GM12878 (cell line): ENCODE data around the gene CFAP61. TPM values are rescaled to one million over a fixed set of nuclear protein-coding genes. Genes with fewer than 3 reads are reported as not detected.

Experiments
- ATAC-seq: fragments of 200-7000 bp; cut with Tn5 transposase; 3 replicates; pipeline ENCODE4 v1.9.1; 2020; ENCODE audit warnings: mild to moderate bottlenecking, moderate library complexity
- BruUV-seq: library from RNA; stranded (reverse); fragments of 400-500 nt; replicated peaks from 2 replicates; lab custom pipeline; 2021; lab: Mats Ljungman, UMichigan
- CTCF ChIA-PET: fragments of 300-600 bp; sonication (Branson Sonifier 250); formaldehyde crosslinking; extraction: SDS; loops from one replicate; lab custom pipeline; 2021; ENCODE audit warnings: inconsistent platforms; lab: Yijun Ruan, JAX
- POLR2A ChIA-PET: fragments of 350-600 bp; formaldehyde crosslinking; extraction: SDS; loops from one replicate; lab custom pipeline; 2021; ENCODE audit warnings: inconsistent platforms; lab: Charles Lee
- RAD21 ChIA-PET: fragments of 300-600 bp; sonication (Branson Sonifier 250); formaldehyde crosslinking; loops from one replicate; lab custom pipeline; 2023; ENCODE audit warnings: antibody characterized with exemption; ENCODE audit not compliant: unreplicated experiment; lab: Charles Lee
- SMC1A ChIA-PET: fragments of 300-600 bp; sonication (Branson Sonifier 250); formaldehyde crosslinking; loops from one replicate; lab custom pipeline; 2023; ENCODE audit not compliant: unreplicated experiment, uncharacterized antibody; lab: Charles Lee
- DNase-seq: peaks from one replicate; pipeline ENCODE4 v3.0.0-alpha.2; 2011; ENCODE audit warnings: low read depth, low spot score
- FAIRE-seq: peaks from 3 replicates; lab custom pipeline; 2011; peaks lifted over from hg19 to GRCh38; lab: Jason Lieb, UNC
- H2AFZ ChIP-seq: 2 replicates; pipeline ENCODE4 v1.6.0; 2011; ENCODE audit warnings: low read depth, low read length, control low read depth; ENCODE audit not compliant: control insufficient read depth
- H3K27ac ChIP-seq: 2 replicates; pipeline ENCODE4 v1.5.1; 2011; ENCODE audit warnings: control low read depth; ENCODE audit not compliant: control insufficient read depth, insufficient read depth
- H3K27me3 ChIP-seq, 2 experiments: replicated peaks in 1 of 2; 2 replicates each; pipeline versions ENCODE4 v1.6.0 to v1.6.1; 2011; ENCODE audit warnings: low read length in 1 of 2; ENCODE audit not compliant: control insufficient read depth in 2 of 2, insufficient read depth in 2 of 2
- H3K36me3 ChIP-seq, 2 experiments: 2 replicates each; pipeline ENCODE4 v1.5.1; 2011; ENCODE audit warnings: low read length in 1 of 2; ENCODE audit not compliant: control insufficient read depth in 2 of 2, insufficient read depth in 2 of 2
- H3K4me1 ChIP-seq: 2 replicates; pipeline ENCODE4 v1.6.1; 2011; ENCODE audit warnings: mild to moderate bottlenecking, low read length, moderate library complexity, mixed read lengths; ENCODE audit not compliant: control insufficient read depth, insufficient read depth
- H3K4me2 ChIP-seq: 2 replicates; pipeline ENCODE4 v1.6.0; 2011; ENCODE audit warnings: control low read depth; ENCODE audit not compliant: control insufficient read depth, insufficient read depth
- H3K4me3 ChIP-seq: fragments of 200-600 bp; sonication (generic); 2 replicates; pipeline ENCODE4 v1.5.1; 2016
- H3K79me2 ChIP-seq: 2 replicates; pipeline ENCODE4 v1.6.0; 2011; ENCODE audit warnings: low read length; ENCODE audit not compliant: control insufficient read depth, insufficient read depth
- H3K9ac ChIP-seq: 2 replicates; pipeline ENCODE4 v1.8.0; 2011; ENCODE audit warnings: low read length, control low read depth, mixed read lengths; ENCODE audit not compliant: control insufficient read depth, insufficient read depth
- H3K9me3 ChIP-seq: replicated peaks from 3 replicates; pipeline ENCODE4 v1.5.1; 2011; ENCODE audit warnings: mild to moderate bottlenecking, low read length; ENCODE audit not compliant: control insufficient read depth, insufficient read depth
- H4K20me1 ChIP-seq: 2 replicates; pipeline ENCODE4 v1.6.0; 2011; ENCODE audit not compliant: control insufficient read depth, insufficient read depth
- BCL11A ChIP-seq: IDR thresholded peaks from 2 replicates; pipeline ENCODE4 v1.6.1; 2011; ENCODE audit warnings: low read depth, low read length
- BHLHE40 ChIP-seq, 2 experiments: fragments of 450-650 bp in 1 of 2; IDR thresholded peaks; 2 replicates each; pipeline ENCODE4 v1.6.1; 2011 to 2017; ENCODE audit warnings: low read depth in 2 of 2, borderline replicate concordance in 1 of 2, improper control_type of control experiment in 1 of 2, low read length in 1 of 2, mild to moderate bottlenecking in 1 of 2
- CHD1 ChIP-seq: IDR thresholded peaks from 2 replicates; pipeline ENCODE4 v1.6.1; 2012; ENCODE audit warnings: low read depth, low read length, improper control_type of control experiment
- CHD2 ChIP-seq: IDR thresholded peaks from 2 replicates; pipeline ENCODE4 v1.6.1; 2011; ENCODE audit warnings: low read depth, low read length, improper control_type of control experiment, borderline replicate concordance
- E2F4 ChIP-seq: IDR thresholded peaks from 2 replicates; pipeline ENCODE4 v1.6.1; 2012; ENCODE audit warnings: low read depth, low read length, improper control_type of control experiment
- FOS ChIP-seq: IDR thresholded peaks from 3 replicates; pipeline ENCODE4 v1.6.1; 2011; ENCODE audit warnings: borderline replicate concordance; ENCODE audit not compliant: insufficient read length; ENCODE audit errors: extremely low read depth
- HCFC1 ChIP-seq: fragments of 150-350 bp; IDR thresholded peaks from 2 replicates; pipeline ENCODE4 v1.6.1; 2014; ENCODE audit warnings: low read length
- RELA ChIP-seq: fragments of 450-650 bp; IDR thresholded peaks from 2 replicates; pipeline ENCODE4 v1.8.0; 2014; ENCODE audit warnings: borderline replicate concordance; ENCODE audit not compliant: partially characterized antibody
- RFX5 ChIP-seq: IDR thresholded peaks from 2 replicates; pipeline ENCODE4 v1.6.1; 2011; ENCODE audit warnings: low read depth, low read length, improper control_type of control experiment
- SREBF1 ChIP-seq: IDR thresholded peaks from 2 replicates; pipeline ENCODE4 v1.6.1; 2012; ENCODE audit warnings: mild to moderate bottlenecking, low read length
- TBL1XR1 ChIP-seq: IDR thresholded peaks from 2 replicates; pipeline ENCODE4 v1.6.1; 2012; ENCODE audit warnings: low read depth, low read length, improper control_type of control experiment
- TCF3 ChIP-seq: IDR thresholded peaks from 2 replicates; pipeline ENCODE4 v1.6.1; 2012; ENCODE audit warnings: low read depth, mild to moderate bottlenecking, low read length, borderline replicate concordance; ENCODE audit not compliant: insufficient read depth
- TCF7 ChIP-seq: IDR thresholded peaks from 2 replicates; pipeline ENCODE4 v1.6.1; 2014; ENCODE audit warnings: antibody characterized with exemption, borderline replicate concordance
- ZNF217 ChIP-seq: fragments of 450-650 bp; IDR thresholded peaks from 2 replicates; pipeline ENCODE4 v1.6.1; 2017; ENCODE audit warnings: antibody characterized with exemption, mild to moderate bottlenecking
- ZNF274 ChIP-seq: IDR thresholded peaks from one replicate; pipeline ENCODE4 v1.8.0; 2011; ENCODE audit not compliant: insufficient read length, insufficient read depth
- WGBS: methylation state at CpG from one replicate; pipeline ENCODE4 v1.1.6; 2016; ENCODE audit warnings: low lambda C conversion rate; ENCODE audit not compliant: insufficient replicate concordance, insufficient coverage; ENCODE audit errors: missing lambda C conversion rate; 5-methylcytosine and 5-hydroxymethylcytosine counted together
- in situ Hi-C: fragments of 300-500 bp; cut with MboI; formaldehyde crosslinking; loops from 9 replicates; pipeline ENCODE4 v1.14.3; 2018; ENCODE audit warnings: mixed read lengths
- intact Hi-C: fragments of 100-400 bp; cut with micrococcal nuclease; formaldehyde crosslinking; loops from one replicate; pipeline ENCODE4 v1.14.2; 2022; ENCODE audit not compliant: unreplicated experiment
- polyA plus RNA-seq, 11 experiments: library from polyadenylated mRNA; depleted of rRNA in 4 of 11; unstranded in 6 of 11; stranded (reverse) in 5 of 11; fragments of >200 nt; fragmentation: Nextera tagmentation in 4 of 11; fragmentation: Illumina TruSeq in 1 of 11; extraction: Ambion mirVana in 4 of 11; extraction: Trizol in 1 of 11; gene quantifications; 1 replicate in 1 of 11; 2 replicates in 10 of 11; pipeline versions ENCODE4 v1.2.1 to v1.2.3, GENCODE V29; 2011 to 2016; ENCODE audit warnings: inconsistent platforms in 2 of 11, missing spikeins in 2 of 11, low read depth in 1 of 11
- total RNA-seq, 4 experiments: library from RNA; depleted of rRNA in 3 of 4; stranded (reverse); fragments of >200 nt in 3 of 4; fragmentation: Illumina TruSeq in 1 of 4; extraction: Trizol in 1 of 4; gene quantifications; 2 replicates each; pipeline versions ENCODE4 v1.2.1 to v1.2.3, GENCODE V29; 2013 to 2021

CFAP61 gene
- total and polyA plus RNA-seq, 10 of the 15 experiments (the other 5 are each of a cell fraction or from before 2014, with no cell fraction given): 0.11 to 0.41 (median 0.24) TPM; not detected in 7

GRCh38 chr20:20297752-20298151 lies 245.4 kb downstream of the CFAP61 start:
- BruUV-seq: no TSS peak
- H3K9me3 ChIP-seq: no peaks in the 10 kb centered on the region; the same call in 2 of the 3 replicates
- no peaks in the 10 kb centered on the region for H3K27me3 ChIP-seq
- intact Hi-C loops: no loop called here
- TF ChIP-seq CHD2 (no peak), BCL11A (no peak), RFX5 (no peak), CHD1 (no peak), SREBF1 (no peak), HCFC1 (no peak), RELA (no peak), TCF7 (no peak)
- TF ChIP-seq, all 136 proteins: peak for 0
- H3K4me3 ChIP-seq: no peak overlapping the region
- DNase-seq: no peak
- ChIA-PET CTCF (no interaction called here), POLR2A (no interaction called here), SMC1A (no interaction called here), RAD21 (no interaction called here)
- no peaks in the 10 kb centered on the region for H3K79me2 ChIP-seq
- no peak overlapping the region for H3K27ac ChIP-seq
- no peak overlapping the region for H3K4me2 ChIP-seq
- no peak overlapping the region for H2AFZ ChIP-seq
- H3K4me1 ChIP-seq: no peaks in the 10 kb centered on the region; the same call in 1 of the 2 replicates
- no peak for ATAC-seq
- H3K36me3 ChIP-seq: no peaks in the 10 kb centered on the region
- in situ Hi-C loops: no loop called here
- no peak overlapping the region for H3K9ac ChIP-seq
- no peaks in the 10 kb centered on the region for H4K20me1 ChIP-seq
- 24% methylated on average over 2 of the region's 2 CpGs for WGBS
- no peak for FAIRE-seq

GRCh38 chr20:20299904-20300303 lies 247.6 kb downstream of the CFAP61 start:
- ChIA-PET CTCF (interaction anchor here (0.6 to 1.1 kb wide), 3 partner anchors 58 to 1889 kb away, joined by 3 to 5 read pairs (median 4); no protein-coding TSS in a partner anchor), RAD21 (no interaction called here)
- no peak for ATAC-seq
- TF ChIP-seq ZNF217 (no peak), TCF3 (no peak), FOS (no peak), TBL1XR1 (no peak), RFX5 (no peak), ZNF274 (no peak), E2F4 (no peak), BHLHE40 (IDR thresholded peaks at IDR 0.05; ENCODE audit: borderline replicate concordance in 1 of 2, low read depth in 2 of 2, low read length in 1 of 2) (no peak)

More at GRCh38 chr20:20299904-20300303, 247.6 kb downstream of the CFAP61 start:
- POLR2A ChIA-PET: interaction anchor here (0.6 kb wide), 2 partner anchors 179 to 499 kb away, joined by 3 to 6 read pairs; no protein-coding TSS in a partner anchor
- H3K27ac ChIP-seq: no peak overlapping the region
- no peaks in the 10 kb centered on the region for H4K20me1 ChIP-seq
- H3K9me3 ChIP-seq: no peaks in the 10 kb centered on the region; the same call in 2 of the 3 replicates
- H2AFZ ChIP-seq: no peak overlapping the region
- no peaks in the 10 kb centered on the region for H3K4me1 ChIP-seq
- no peak overlapping the region for H3K4me2 ChIP-seq
- H3K4me3 ChIP-seq: no peak overlapping the region
- SMC1A ChIA-PET: interaction anchor here (0.6 to 1.5 kb wide), 2 partner anchors 27 to 758 kb away, joined by 3 to 4 read pairs; no protein-coding TSS in a partner anchor
- DNase-seq (no peak), FAIRE-seq (no peak)
- in situ Hi-C loops (no loop called here), intact Hi-C loops (no loop called here)
- no peaks in the 10 kb centered on the region for H3K79me2 ChIP-seq
- no peak overlapping the region for H3K9ac ChIP-seq
- no TSS peak for BruUV-seq
- WGBS: 43% methylated on average over 7 of the region's 7 CpGs
- H3K27me3 ChIP-seq: no peaks in the 10 kb centered on the region; a peak in 1 of 4 replicates
- H3K36me3 ChIP-seq: no peaks in the 10 kb centered on the region
